HepG2 (cell line): ENCODE data around the gene INHBB. TPM values are rescaled to one million over a fixed set of nuclear protein-coding genes. Genes with fewer than 3 reads are reported as not detected.
A peak's percentile ranks its signal among the peaks of the same experiment; 100 is the strongest.

Experiments used
- HOXD1 ChIP-seq: sonication (generic); formaldehyde crosslinking; IDR thresholded peaks from 2 replicates; pipeline ENCODE4 v1.5.0; 2020; ENCODE audit warnings: missing genetic modification reagents
- NRL ChIP-seq: sonication (generic); formaldehyde crosslinking; IDR thresholded peaks from 2 replicates; pipeline ENCODE4 v1.5.0; 2020; ENCODE audit warnings: missing genetic modification reagents, mild to moderate bottlenecking, moderate library complexity, borderline replicate concordance
- ZFP90 ChIP-seq: sonication (generic); formaldehyde crosslinking; IDR thresholded peaks from 2 replicates; pipeline ENCODE4 v1.8.0; 2022; ENCODE audit warnings: missing genetic modification reagents, mild to moderate bottlenecking, inconsistent platforms, borderline replicate concordance
- ZNF501 ChIP-seq: sonication (generic); formaldehyde crosslinking; IDR thresholded peaks from 2 replicates; pipeline ENCODE4 v1.5.1; 2020; ENCODE audit warnings: mild to moderate bottlenecking, moderate library complexity, missing genetic modification reagents
- polyA plus RNA-seq, 8 experiments: library from polyadenylated mRNA; depleted of rRNA in 3 of 8; stranded (reverse) in 7 of 8; unstranded in 1 of 8; fragments of >200 nt; fragmentation: Illumina TruSeq in 4 of 8; extraction: Trizol in 4 of 8; gene quantifications; 2 replicates each; pipeline versions ENCODE4 v1.2.1 to v1.2.3, GENCODE V29; 2011 to 2016; ENCODE audit warnings: low read depth in 4 of 8, missing spikeins in 1 of 8, mixed read lengths in 1 of 8; ENCODE audit not compliant: insufficient read depth in 1 of 8
- total RNA-seq, 5 experiments: library from RNA; depleted of rRNA; stranded (reverse); fragments of >200 nt; fragmentation: Illumina TruSeq; extraction: Trizol; gene quantifications; 2 replicates each; pipeline ENCODE4 v1.2.3, GENCODE V29; 2016; ENCODE audit warnings: low read depth in 1 of 5
- TF ChIP-seq, protein P1 (sequence below): sonication (generic); formaldehyde crosslinking; IDR thresholded peaks from 2 replicates; pipeline ENCODE4 v1.5.0; 2020; ENCODE audit warnings: missing genetic modification reagents, mild to moderate bottlenecking, borderline replicate concordance
- TF ChIP-seq, protein P2 (sequence below): sonication (generic); formaldehyde crosslinking; IDR thresholded peaks from 2 replicates; pipeline ENCODE4 v1.5.1; 2020; ENCODE audit warnings: mild to moderate bottlenecking, missing genetic modification reagents, moderate library complexity
- TF ChIP-seq, protein P3 (sequence below): sonication (generic); formaldehyde crosslinking; IDR thresholded peaks from 2 replicates; pipeline ENCODE4 v1.8.1; 2023; ENCODE audit warnings: missing genetic modification reagents, mild to moderate bottlenecking, borderline replicate concordance
- TF ChIP-seq, protein P4 (sequence below): sonication (generic); formaldehyde crosslinking; IDR thresholded peaks from 2 replicates; pipeline ENCODE4 v1.5.0; 2020; ENCODE audit warnings: mild to moderate bottlenecking, missing genetic modification reagents
- TF ChIP-seq, protein P5 (sequence below): sonication (generic); formaldehyde crosslinking; IDR thresholded peaks from 2 replicates; pipeline ENCODE4 v1.8.1; 2023; ENCODE audit warnings: mild to moderate bottlenecking, moderate library complexity, missing genetic modification reagents

Gene INHBB
- total and polyA plus RNA-seq, 2 of the 13 experiments (the other 11 are each of a cell fraction or from before 2014, with no cell fraction given) = 0.20 to 1.7 TPM

DNA sequence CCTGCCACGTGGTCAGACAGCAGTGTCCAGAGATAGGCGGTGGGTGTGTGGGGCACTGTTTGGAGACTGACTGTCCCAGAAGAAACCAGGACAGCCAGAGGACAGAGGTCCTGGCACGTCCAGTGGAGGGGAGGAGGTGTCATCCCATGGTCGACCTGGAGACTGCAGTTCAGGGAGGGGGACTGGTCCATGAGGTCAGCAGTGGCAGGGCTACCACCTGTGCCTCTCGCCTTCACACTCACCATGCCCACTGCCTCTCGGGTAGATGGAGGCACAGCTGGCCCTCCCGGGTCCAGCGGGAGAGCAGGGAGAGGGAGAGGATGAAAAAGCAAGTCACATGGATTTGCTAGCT, 53.9 kb downstream of the INHBB start (continued):
- no peak for TF ChIP-seq HOXD1 (CRISPR knock-in tag)
- TF ChIP-seq, protein P1, sequence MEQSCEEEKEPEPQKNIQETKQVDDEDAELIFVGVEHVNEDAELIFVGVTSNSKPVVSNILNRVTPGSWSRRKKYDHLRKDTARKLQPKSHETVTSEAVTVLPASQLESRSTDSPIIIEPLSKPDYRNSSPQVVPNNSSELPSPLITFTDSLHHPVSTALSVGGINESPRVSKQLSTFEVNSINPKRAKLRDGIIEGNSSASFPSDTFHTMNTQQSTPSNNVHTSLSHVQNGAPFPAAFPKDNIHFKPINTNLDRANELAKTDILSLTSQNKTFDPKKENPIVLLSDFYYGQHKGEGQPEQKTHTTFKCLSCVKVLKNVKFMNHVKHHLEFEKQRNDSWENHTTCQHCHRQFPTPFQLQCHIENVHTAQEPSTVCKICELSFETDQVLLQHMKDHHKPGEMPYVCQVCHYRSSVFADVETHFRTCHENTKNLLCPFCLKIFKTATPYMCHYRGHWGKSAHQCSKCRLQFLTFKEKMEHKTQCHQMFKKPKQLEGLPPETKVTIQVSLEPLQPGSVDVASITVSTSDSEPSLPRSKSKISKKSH (CRISPR knock-in tag) = peak; percentile 64; the same call in 1 of the 2 replicates
- TF ChIP-seq, protein P2, sequence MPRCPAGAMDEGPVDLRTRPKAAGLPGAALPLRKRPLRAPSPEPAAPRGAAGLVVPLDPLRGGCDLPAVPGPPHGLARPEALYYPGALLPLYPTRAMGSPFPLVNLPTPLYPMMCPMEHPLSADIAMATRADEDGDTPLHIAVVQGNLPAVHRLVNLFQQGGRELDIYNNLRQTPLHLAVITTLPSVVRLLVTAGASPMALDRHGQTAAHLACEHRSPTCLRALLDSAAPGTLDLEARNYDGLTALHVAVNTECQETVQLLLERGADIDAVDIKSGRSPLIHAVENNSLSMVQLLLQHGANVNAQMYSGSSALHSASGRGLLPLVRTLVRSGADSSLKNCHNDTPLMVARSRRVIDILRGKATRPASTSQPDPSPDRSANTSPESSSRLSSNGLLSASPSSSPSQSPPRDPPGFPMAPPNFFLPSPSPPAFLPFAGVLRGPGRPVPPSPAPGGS = 0 out of 2 replicates have a peak, but pooled peaks have one; percentile 42
- TF ChIP-seq NRL (CRISPR knock-in tag) = peak; percentile 13; the same call in 1 of the 2 replicates
- TF ChIP-seq ZNF501 (CRISPR knock-in tag) = no peak
- TF ChIP-seq, protein P3, sequence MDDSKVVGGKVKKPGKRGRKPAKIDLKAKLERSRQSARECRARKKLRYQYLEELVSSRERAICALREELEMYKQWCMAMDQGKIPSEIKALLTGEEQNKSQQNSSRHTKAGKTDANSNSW (CRISPR knock-in tag) = 0 out of 2 replicates have a peak, but pooled peaks have one; percentile 57
- TF ChIP-seq ZFP90 (CRISPR knock-in tag) = no peak
- TF ChIP-seq, protein P4, sequence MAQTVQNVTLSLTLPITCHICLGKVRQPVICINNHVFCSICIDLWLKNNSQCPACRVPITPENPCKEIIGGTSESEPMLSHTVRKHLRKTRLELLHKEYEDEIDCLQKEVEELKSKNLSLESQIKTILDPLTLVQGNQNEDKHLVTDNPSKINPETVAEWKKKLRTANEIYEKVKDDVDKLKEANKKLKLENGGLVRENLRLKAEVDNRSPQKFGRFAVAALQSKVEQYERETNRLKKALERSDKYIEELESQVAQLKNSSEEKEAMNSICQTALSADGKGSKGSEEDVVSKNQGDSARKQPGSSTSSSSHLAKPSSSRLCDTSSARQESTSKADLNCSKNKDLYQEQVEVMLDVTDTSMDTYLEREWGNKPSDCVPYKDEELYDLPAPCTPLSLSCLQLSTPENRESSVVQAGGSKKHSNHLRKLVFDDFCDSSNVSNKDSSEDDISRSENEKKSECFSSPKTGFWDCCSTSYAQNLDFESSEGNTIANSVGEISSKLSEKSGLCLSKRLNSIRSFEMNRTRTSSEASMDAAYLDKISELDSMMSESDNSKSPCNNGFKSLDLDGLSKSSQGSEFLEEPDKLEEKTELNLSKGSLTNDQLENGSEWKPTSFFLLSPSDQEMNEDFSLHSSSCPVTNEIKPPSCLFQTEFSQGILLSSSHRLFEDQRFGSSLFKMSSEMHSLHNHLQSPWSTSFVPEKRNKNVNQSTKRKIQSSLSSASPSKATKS (CRISPR knock-in tag) = no peak
- TF ChIP-seq, protein P5, sequence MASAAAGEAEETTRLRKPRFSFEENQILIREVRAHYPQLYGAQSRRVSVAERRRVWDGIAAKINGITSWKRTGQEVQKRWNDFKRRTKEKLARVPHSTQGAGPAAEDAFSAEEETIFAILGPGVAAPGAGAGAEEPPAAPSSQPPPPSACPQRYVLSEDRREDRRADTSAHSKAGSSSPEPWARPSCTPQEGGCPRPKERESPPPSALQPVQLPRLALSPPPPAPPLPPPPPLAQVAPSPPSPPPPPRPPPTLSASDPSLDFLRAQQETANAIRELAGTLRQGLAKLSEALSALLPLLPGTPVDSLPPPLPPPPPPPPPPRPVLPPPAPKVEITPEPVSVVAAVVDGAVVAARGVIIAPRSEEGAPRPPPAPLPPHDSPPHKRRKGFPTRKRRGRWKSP (CRISPR knock-in tag) = no peak
